ENCODE data around the gene DYDC2. TPM values are rescaled to one million over a fixed set of nuclear protein-coding genes. Genes with fewer than 3 reads are reported as not detected.

Gene DYDC2
- total and polyA plus RNA-seq, 2 experiments from 2014 or later: 8.1 to 9.0 TPM

GRCh38 chr10:80365510-80365909 is 8.9 kb downstream of the DYDC2 start (continued):
- TF ChIP-seq REST (IDR thresholded peaks at IDR 0.05; ENCODE audit: unreplicated experiment) (no peak), STAT1 (IDR thresholded peaks at IDR 0.05; ENCODE audit: unreplicated experiment) (no peak)

GRCh38 chr10:80371467-80371866 is 14.9 kb downstream of the DYDC2 start:
- H2AFZ ChIP-seq: no peak overlapping the region
- ATAC-seq (no peak), DNase-seq (ENCODE audit: low spot score) (no peak)
- TF ChIP-seq ZNF331 (CRISPR knock-in tag; IDR thresholded peaks at IDR 0.05; ENCODE audit: low read depth) (no peak), NANOG (IDR thresholded peaks at IDR 0.05; ENCODE audit: borderline replicate concordance) (no peak), POLR2AphosphoS5 (IDR thresholded peaks at IDR 0.05; ENCODE audit: low read depth) (no peak), ZNF114 (CRISPR knock-in tag; IDR thresholded peaks at IDR 0.05) (no peak)
- H3K4me1 Mint-ChIP-seq: no peaks in the 10 kb centered on the region
- H3K36me3 ChIP-seq (ENCODE audit: insufficient read depth): peaks cover 16% of the 10 kb centered on the region
- no peaks in the 10 kb centered on the region for H3K9me2 ChIP-seq (ENCODE audit: insufficient read depth)
- H3K36me3 Mint-ChIP-seq (ENCODE audit: low read depth): peaks cover 26% of the 10 kb centered on the region
- no peaks in the 10 kb centered on the region for H4K20me1 ChIP-seq (replicated peaks; ENCODE audit: insufficient read depth)
- no peaks in the 10 kb centered on the region for H3K79me2 ChIP-seq (replicated peaks; ENCODE audit: insufficient read depth)
- no peak overlapping the region for H3K4me3 Mint-ChIP-seq
- H3K4me3 ChIP-seq: no peak overlapping the region
- no peaks in the 10 kb centered on the region for H3K4me1 ChIP-seq (ENCODE audit: insufficient read depth)
- H3K4me2 ChIP-seq: no peak overlapping the region
- peaks cover 26% of the 10 kb centered on the region for H3K9me3 Mint-ChIP-seq
- peaks cover 3% of the 10 kb centered on the region for H3K27me3 Mint-ChIP-seq (ENCODE audit: insufficient read depth, low read depth, poor library complexity)
- H3K27ac Mint-ChIP-seq: no peak overlapping the region
- no peak overlapping the region for H3K27ac ChIP-seq (ENCODE audit: low read depth)
- H3F3A ChIP-seq (replicated peaks; ENCODE audit: low read depth): no peaks in the 10 kb centered on the region
- H3K27me3 ChIP-seq (ENCODE audit: insufficient read depth): no peaks in the 10 kb centered on the region

DNA sequence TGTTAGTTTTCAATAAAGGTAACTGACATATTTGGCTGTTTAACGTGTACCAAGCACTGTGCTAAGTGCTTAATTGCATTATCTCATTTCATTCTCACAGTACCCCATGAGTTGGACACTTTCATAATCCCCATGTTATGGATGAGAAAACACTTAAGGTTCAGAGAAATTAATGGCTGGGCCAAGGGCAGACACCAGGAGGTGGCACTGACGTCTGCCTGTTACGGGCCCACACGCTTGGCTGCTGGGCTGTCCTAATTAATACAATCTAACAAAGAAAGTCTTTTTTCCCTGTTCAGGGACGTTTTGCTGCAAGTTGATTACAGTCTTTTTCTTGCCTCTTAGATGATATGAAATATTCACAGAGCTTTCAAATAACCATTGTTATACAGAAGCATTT is 16.1 kb downstream of the DYDC2 start:
- no peaks in the 10 kb centered on the region for H3K9me2 ChIP-seq (ENCODE audit: insufficient read depth)
- H3K4me1 ChIP-seq (ENCODE audit: insufficient read depth): no peaks in the 10 kb centered on the region
- no peak for DNase-seq (ENCODE audit: low spot score)
- Mint-ChIP-seq H3K4me1 (no peaks in the 10 kb centered on the region), H3K27ac (no peak overlapping the region), H3K4me3 (no peak overlapping the region), H3K9me3 (peaks cover 14% of the 10 kb centered on the region), H3K36me3 (ENCODE audit: low read depth) (peaks cover 14% of the 10 kb centered on the region), H3K27me3 (ENCODE audit: insufficient read depth, low read depth, poor library complexity) (no peaks in the 10 kb centered on the region)
- H3K4me3 ChIP-seq: no peak overlapping the region
- no peak overlapping the region for H3K27ac ChIP-seq (ENCODE audit: low read depth)
- no peak overlapping the region for H3K4me2 ChIP-seq
- no peaks in the 10 kb centered on the region for H4K20me1 ChIP-seq (replicated peaks; ENCODE audit: insufficient read depth)
- H3K27me3 ChIP-seq (ENCODE audit: insufficient read depth): no peaks in the 10 kb centered on the region
- H3F3A ChIP-seq (replicated peaks; ENCODE audit: low read depth): no peaks in the 10 kb centered on the region
- H3K79me2 ChIP-seq (replicated peaks; ENCODE audit: insufficient read depth): no peaks in the 10 kb centered on the region
- 0 out of 2 replicates have a peak, but pooled peaks cover 6% of the 10 kb centered on the region for H3K36me3 ChIP-seq (ENCODE audit: insufficient read depth)
- no peak for ATAC-seq
- H2AFZ ChIP-seq: no peak overlapping the region
- TF ChIP-seq POLR2AphosphoS5 (IDR thresholded peaks at IDR 0.05; ENCODE audit: low read depth) (no peak), ZNF462 (CRISPR knock-in tag; IDR thresholded peaks at IDR 0.05) (no peak), EZH2 (IDR thresholded peaks at IDR 0.05; ENCODE audit: low read depth, unreplicated experiment) (no peak), JUNB (IDR thresholded peaks at IDR 0.05; ENCODE audit: unreplicated experiment) (no peak), NANOG (IDR thresholded peaks at IDR 0.05; ENCODE audit: borderline replicate concordance) (no peak)
- TF ChIP-seq, protein P1, sequence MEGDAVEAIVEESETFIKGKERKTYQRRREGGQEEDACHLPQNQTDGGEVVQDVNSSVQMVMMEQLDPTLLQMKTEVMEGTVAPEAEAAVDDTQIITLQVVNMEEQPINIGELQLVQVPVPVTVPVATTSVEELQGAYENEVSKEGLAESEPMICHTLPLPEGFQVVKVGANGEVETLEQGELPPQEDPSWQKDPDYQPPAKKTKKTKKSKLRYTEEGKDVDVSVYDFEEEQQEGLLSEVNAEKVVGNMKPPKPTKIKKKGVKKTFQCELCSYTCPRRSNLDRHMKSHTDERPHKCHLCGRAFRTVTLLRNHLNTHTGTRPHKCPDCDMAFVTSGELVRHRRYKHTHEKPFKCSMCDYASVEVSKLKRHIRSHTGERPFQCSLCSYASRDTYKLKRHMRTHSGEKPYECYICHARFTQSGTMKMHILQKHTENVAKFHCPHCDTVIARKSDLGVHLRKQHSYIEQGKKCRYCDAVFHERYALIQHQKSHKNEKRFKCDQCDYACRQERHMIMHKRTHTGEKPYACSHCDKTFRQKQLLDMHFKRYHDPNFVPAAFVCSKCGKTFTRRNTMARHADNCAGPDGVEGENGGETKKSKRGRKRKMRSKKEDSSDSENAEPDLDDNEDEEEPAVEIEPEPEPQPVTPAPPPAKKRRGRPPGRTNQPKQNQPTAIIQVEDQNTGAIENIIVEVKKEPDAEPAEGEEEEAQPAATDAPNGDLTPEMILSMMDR (conservative IDR thresholded peaks at IDR 0.05; ENCODE audit: low read depth in 2 of 2): no peak
